Activated B cell treated with CpG ODN at 0.5 μM for 24 hours (primary cell): ENCODE results near the gene ZNF774. TPM values are rescaled to one million over a fixed set of nuclear protein-coding genes. Genes with fewer than 3 reads are reported as not detected.

Experiments used
- ATAC-seq: fragments of 200-7000 bp; cut with Tn5 transposase; one replicate; pipeline ENCODE4 v1.10.0; 2021; ENCODE audit warnings: low read depth, mild to moderate bottlenecking, moderate library complexity
- CTCF ChIA-PET: fragments of 350-600 bp; sonication (Branson Sonifier 250); formaldehyde crosslinking; loops from one replicate; lab custom pipeline; 2021; ENCODE audit warnings: antibody characterized with exemption; lab: Charles Lee
- POLR2A ChIA-PET: fragments of 350-600 bp; sonication (Branson Sonifier 250); formaldehyde crosslinking; loops from one replicate; lab custom pipeline; 2021; ENCODE audit warnings: antibody characterized with exemption; lab: Charles Lee
- DNase-seq: peaks from one replicate; pipeline ENCODE4 v3.0.0; 2022
- H3K27ac Mint-ChIP-seq: one replicate; pipeline ENCODE4 v1.8.0; 2020; ENCODE audit warnings: mixed read lengths
- H3K27me3 Mint-ChIP-seq: one replicate; pipeline ENCODE4 v1.8.0; 2021; ENCODE audit warnings: mixed read lengths
- H3K36me3 Mint-ChIP-seq: one replicate; pipeline ENCODE4 v1.8.0; 2021; ENCODE audit warnings: low read depth, mixed read lengths
- H3K4me1 Mint-ChIP-seq: one replicate; pipeline ENCODE4 v1.8.0; 2021; ENCODE audit warnings: mixed read lengths
- H3K4me3 Mint-ChIP-seq: one replicate; pipeline ENCODE4 v1.8.0; 2020; ENCODE audit warnings: mild to moderate bottlenecking, mixed read lengths
- H3K9me3 Mint-ChIP-seq: one replicate; pipeline ENCODE4 v1.8.0; 2020; ENCODE audit warnings: mixed read lengths
- intact Hi-C: fragments of 100-400 bp; cut with micrococcal nuclease; formaldehyde crosslinking; loops from one replicate; pipeline ENCODE4 v1.15.1; 2024
- total RNA-seq: library from RNA; stranded (reverse); gene quantifications from 2 replicates; pipeline ENCODE4 v1.2.3, GENCODE V29; 2022
- TF ChIP-seq, protein P1 (sequence below): fragments of 200-600 bp; IDR thresholded peaks from one replicate; pipeline ENCODE4 v1.8.0; 2022; ENCODE audit warnings: antibody characterized with exemption, mild to moderate bottlenecking

ZNF774 gene
- total RNA-seq, 1 donor from 2014 or later: 1.3 TPM

DNA sequence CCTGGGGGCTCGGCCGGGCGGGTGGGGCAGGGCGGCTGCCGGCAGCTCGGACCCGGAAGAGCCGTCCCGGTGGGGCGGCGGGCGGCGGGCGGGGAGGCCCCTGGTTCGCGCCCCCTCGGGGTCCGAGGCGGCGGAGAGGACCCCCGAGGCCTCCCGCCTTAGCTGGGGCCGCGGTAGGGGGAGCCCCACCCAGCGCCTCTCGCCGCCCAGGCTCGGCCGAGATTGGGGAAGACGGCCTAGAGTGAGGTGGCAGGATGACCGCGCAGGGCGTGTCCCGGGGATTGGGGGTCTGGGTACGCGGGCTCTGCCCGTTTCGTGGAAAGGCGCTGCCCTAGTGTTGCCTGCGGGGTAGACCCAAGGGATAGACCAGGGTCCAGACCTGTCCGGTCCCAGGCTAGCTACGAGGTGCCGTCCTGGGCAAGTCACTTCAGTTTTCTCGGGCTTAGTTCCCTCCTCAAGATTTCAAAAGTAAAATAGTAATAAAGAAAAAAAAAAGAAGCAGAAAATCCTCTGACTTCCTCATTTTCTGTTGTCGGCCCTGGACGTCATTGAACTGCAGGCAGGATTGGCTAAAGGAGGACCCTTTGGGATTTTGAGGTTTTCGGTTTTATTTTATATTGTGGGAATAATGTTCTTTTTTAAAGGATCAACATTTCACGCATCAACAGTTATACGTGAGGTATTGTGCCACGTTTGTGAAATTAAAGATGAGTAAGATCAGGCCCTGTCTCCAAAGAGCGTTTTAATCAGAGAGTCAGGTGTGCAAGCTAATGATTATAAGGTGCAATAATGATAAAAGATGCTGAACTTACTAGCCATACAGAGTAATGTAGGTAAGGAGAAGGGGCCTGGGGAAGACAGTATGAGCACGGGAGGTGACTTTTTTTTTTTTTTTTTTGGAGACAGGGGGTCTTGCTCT, 36.6 kb downstream of the ZNF774 start:
- Mint-ChIP-seq H3K27ac (peak overlapping the region; percentile 95), H3K27me3 (no peaks in the 10 kb centered on the region), H3K4me1 (peaks cover 55% of the 10 kb centered on the region), H3K36me3 (peaks cover 43% of the 10 kb centered on the region), H3K4me3 (peak overlapping the region; percentile 93), H3K9me3 (no peaks in the 10 kb centered on the region)
- ChIA-PET POLR2A (interaction anchor here (0.6 to 2.2 kb wide), 33 partner anchors 7 to 561 kb away, joined by 3 to 36 read pairs (median 5); partner anchors contain the start of genes BLM, CIB1, CRTC3 and GDPGP1), CTCF (interaction anchor here (0.6 to 1.8 kb wide), 4 partner anchors 8 to 544 kb away, joined by 3 to 8 read pairs (median 4); partner anchors contain the start of gene HDDC3)
- DNase-seq (peak; percentile 78), ATAC-seq (peak; percentile 47)
- intact Hi-C loops: loop anchor here (1.0 to 10.0 kb wide), 8 partner anchors 13 to 544 kb away; partner anchors contain the start of genes GDPGP1, HDDC3, IDH2 and ZNF774
- TF ChIP-seq, protein P1, sequence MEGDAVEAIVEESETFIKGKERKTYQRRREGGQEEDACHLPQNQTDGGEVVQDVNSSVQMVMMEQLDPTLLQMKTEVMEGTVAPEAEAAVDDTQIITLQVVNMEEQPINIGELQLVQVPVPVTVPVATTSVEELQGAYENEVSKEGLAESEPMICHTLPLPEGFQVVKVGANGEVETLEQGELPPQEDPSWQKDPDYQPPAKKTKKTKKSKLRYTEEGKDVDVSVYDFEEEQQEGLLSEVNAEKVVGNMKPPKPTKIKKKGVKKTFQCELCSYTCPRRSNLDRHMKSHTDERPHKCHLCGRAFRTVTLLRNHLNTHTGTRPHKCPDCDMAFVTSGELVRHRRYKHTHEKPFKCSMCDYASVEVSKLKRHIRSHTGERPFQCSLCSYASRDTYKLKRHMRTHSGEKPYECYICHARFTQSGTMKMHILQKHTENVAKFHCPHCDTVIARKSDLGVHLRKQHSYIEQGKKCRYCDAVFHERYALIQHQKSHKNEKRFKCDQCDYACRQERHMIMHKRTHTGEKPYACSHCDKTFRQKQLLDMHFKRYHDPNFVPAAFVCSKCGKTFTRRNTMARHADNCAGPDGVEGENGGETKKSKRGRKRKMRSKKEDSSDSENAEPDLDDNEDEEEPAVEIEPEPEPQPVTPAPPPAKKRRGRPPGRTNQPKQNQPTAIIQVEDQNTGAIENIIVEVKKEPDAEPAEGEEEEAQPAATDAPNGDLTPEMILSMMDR: no peak

GRCh38 chr15:90389513-90389912, 37.4 kb downstream of the ZNF774 start:
- Mint-ChIP-seq H3K36me3 (peaks cover 49% of the 10 kb centered on the region), H3K27ac (peak overlapping the region; percentile 95), H3K9me3 (no peaks in the 10 kb centered on the region), H3K4me1 (peaks cover 61% of the 10 kb centered on the region), H3K27me3 (no peaks in the 10 kb centered on the region), H3K4me3 (peak overlapping the region; percentile 93)
- DNase-seq: no peak
- CTCF ChIA-PET: interaction anchor here (1.8 kb wide), 1 partner anchor 496 kb away, joined by 5 read pairs; no protein-coding TSS in a partner anchor
- intact Hi-C loops: loop anchor here (2.0 to 10.0 kb wide), 4 partner anchors 155 to 287 kb away; partner anchors contain the start of genes GDPGP1 and IDH2
- TF ChIP-seq, protein P1: no peak
- ATAC-seq: no peak
- POLR2A ChIA-PET: interaction anchor here (0.7 to 2.2 kb wide), 5 partner anchors 11 to 198 kb away, joined by 5 to 36 read pairs (median 10); partner anchors contain the start of gene CRTC3

GRCh38 chr15:90393040-90393439, 41.0 kb downstream of the ZNF774 start:
- Mint-ChIP-seq H3K9me3 (no peaks in the 10 kb centered on the region), H3K4me1 (peaks cover 77% of the 10 kb centered on the region), H3K27me3 (no peaks in the 10 kb centered on the region), H3K4me3 (no peak overlapping the region), H3K27ac (peak overlapping the region; percentile 50), H3K36me3 (peaks cover 60% of the 10 kb centered on the region)
- ATAC-seq: no peak
- DNase-seq: no peak
- CTCF ChIA-PET: no interaction called here
- TF ChIP-seq, protein P1: no peak
- POLR2A ChIA-PET: no interaction called here
- intact Hi-C loops: no loop called here

GRCh38 chr15:90394074-90394473, 42.0 kb downstream of the ZNF774 start:
- no peak for ATAC-seq
- intact Hi-C loops: no loop called here
- ChIA-PET CTCF (no interaction called here), POLR2A (no interaction called here)
- Mint-ChIP-seq H3K27me3 (no peaks in the 10 kb centered on the region), H3K4me3 (no peak overlapping the region), H3K27ac (peak overlapping the region; percentile 13), H3K4me1 (peaks cover 76% of the 10 kb centered on the region), H3K9me3 (no peaks in the 10 kb centered on the region), H3K36me3 (peaks cover 55% of the 10 kb centered on the region)
- no peak for DNase-seq
- TF ChIP-seq, protein P1: no peak
